ENCODE measurements around the gene GMPS. TPM values are rescaled to one million over a fixed set of nuclear protein-coding genes. Genes with fewer than 3 reads are reported as not detected.

The GMPS gene
- total and polyA plus RNA-seq, 2 donors from 2014 or later, result 21.1 to 43.9 TPM

GRCh38 chr3:155989536-155989935, 119.1 kb downstream of the GMPS start:
- H3K4me1 ChIP-seq (ENCODE audit: control insufficient read depth in 2 of 3, insufficient read depth in 2 of 3, low read depth in 1 of 3, low read length in 3 of 3), result no peaks in the 10 kb centered on the region
- no peaks in the 10 kb centered on the region for H3K27me3 ChIP-seq (ENCODE audit: control insufficient read depth, insufficient read depth, low read length)
- H3K9me3 ChIP-seq (ENCODE audit: control insufficient read depth in 2 of 3, insufficient read depth in 1 of 3, low read length in 3 of 3), result no peaks in the 10 kb centered on the region
- no peak for TF ChIP-seq CTCF (IDR thresholded peaks at IDR 0.05; ENCODE audit: borderline replicate concordance, extremely low read depth, insufficient read depth)
- intact Hi-C loops (cut with DNase I), result no loop called here
- H3K36me3 ChIP-seq (ENCODE audit: control insufficient read depth in 2 of 3, insufficient read depth in 3 of 3, low read length in 3 of 3), result no peaks in the 10 kb centered on the region
- H3K27ac ChIP-seq (ENCODE audit: low read depth in 2 of 2, low read length in 2 of 2), result no peak overlapping the region
- H3K4me3 ChIP-seq (ENCODE audit: low read length in 3 of 3), result no peak overlapping the region
- FAIRE-seq (no peak), DNase-seq (no peak)
- no peak overlapping the region for H3K9ac ChIP-seq (ENCODE audit: low read length in 3 of 3)

- Histone ChIP-seq H3K27ac (ENCODE audit: low read depth in 2 of 2, low read length in 2 of 2) (no peak overlapping the region), H3K4me1 (ENCODE audit: control insufficient read depth in 2 of 3, insufficient read depth in 2 of 3, low read depth in 1 of 3, low read length in 3 of 3) (no peaks in the 10 kb centered on the region), H3K9me3 (ENCODE audit: control insufficient read depth in 2 of 3, insufficient read depth in 1 of 3, low read length in 3 of 3) (no peaks in the 10 kb centered on the region), H3K4me3 (ENCODE audit: low read length in 3 of 3) (no peak overlapping the region), H3K9ac (ENCODE audit: low read length in 3 of 3) (no peak overlapping the region), H3K27me3 (ENCODE audit: control insufficient read depth, insufficient read depth, low read length) (no peaks in the 10 kb centered on the region), H3K36me3 (ENCODE audit: control insufficient read depth in 2 of 3, insufficient read depth in 3 of 3, low read length in 3 of 3) (no peaks in the 10 kb centered on the region)
- intact Hi-C loops (cut with DNase I), result no loop called here
- peak in 2 of 5 donors; percentile 15 to 27 for DNase-seq
- FAIRE-seq, result no peak
- TF ChIP-seq CTCF (IDR thresholded peaks at IDR 0.05; ENCODE audit: borderline replicate concordance, extremely low read depth, insufficient read depth), result no peak
Observed at GRCh38 chr3:155991212-155991611, 120.8 kb downstream of the GMPS start.

- H3K4me3 ChIP-seq (ENCODE audit: low read length in 3 of 3), result no peak overlapping the region
- no peak for DNase-seq
- no peak for TF ChIP-seq CTCF (IDR thresholded peaks at IDR 0.05; ENCODE audit: borderline replicate concordance, extremely low read depth, insufficient read depth)
- H3K27ac ChIP-seq (ENCODE audit: low read depth in 2 of 2, low read length in 2 of 2), result no peak overlapping the region
- FAIRE-seq, result no peak
- no peak overlapping the region for H3K9ac ChIP-seq (ENCODE audit: low read length in 3 of 3)
- H3K9me3 ChIP-seq (ENCODE audit: control insufficient read depth in 2 of 3, insufficient read depth in 1 of 3, low read length in 3 of 3), result no peaks in the 10 kb centered on the region
- no peaks in the 10 kb centered on the region for H3K4me1 ChIP-seq (ENCODE audit: control insufficient read depth in 2 of 3, insufficient read depth in 2 of 3, low read depth in 1 of 3, low read length in 3 of 3)
- intact Hi-C loops (cut with DNase I), result no loop called here
- no peaks in the 10 kb centered on the region for H3K36me3 ChIP-seq (ENCODE audit: control insufficient read depth in 2 of 3, insufficient read depth in 3 of 3, low read length in 3 of 3)
- no peaks in the 10 kb centered on the region for H3K27me3 ChIP-seq (ENCODE audit: control insufficient read depth, insufficient read depth, low read length)
Observed at GRCh38 chr3:155991847-155992246, 121.4 kb downstream of the GMPS start.

Other genes starting within 250 kb of the GMPS start
- gene PLCH1, start 125.6 kb upstream of the GMPS start, total RNA-seq, result 9.6 TPM
- 1.6 TPM for gene PLCH1, start 125.6 kb upstream of the GMPS start, polyA plus RNA-seq (ENCODE audit: insufficient read depth, low read depth, low replicate concordance)
- gene C3orf33, start 64.4 kb upstream of the GMPS start, total RNA-seq, result 6.0 TPM
- 8.1 TPM for gene C3orf33, start 64.4 kb upstream of the GMPS start, polyA plus RNA-seq (ENCODE audit: insufficient read depth, low read depth, low replicate concordance)
- 36.8 TPM for gene SLC33A1, start 16.2 kb upstream of the GMPS start, total RNA-seq
- gene SLC33A1, start 16.2 kb upstream of the GMPS start, polyA plus RNA-seq (ENCODE audit: insufficient read depth, low read depth, low replicate concordance), result 16.1 TPM
- gene KCNAB1, start 249.9 kb downstream of the GMPS start, total RNA-seq, result 6.6 TPM
- 1.7 TPM for gene KCNAB1, start 249.9 kb downstream of the GMPS start, polyA plus RNA-seq (ENCODE audit: insufficient read depth, low read depth, low replicate concordance)